ENCODE measurements around the gene PLEKHM2. TPM values are rescaled to one million over a fixed set of nuclear protein-coding genes. Genes with fewer than 3 reads are reported as not detected.

PLEKHM2 gene
- total RNA-seq, 1 experiment from 2014 or later, result 45.9 TPM

DNA sequence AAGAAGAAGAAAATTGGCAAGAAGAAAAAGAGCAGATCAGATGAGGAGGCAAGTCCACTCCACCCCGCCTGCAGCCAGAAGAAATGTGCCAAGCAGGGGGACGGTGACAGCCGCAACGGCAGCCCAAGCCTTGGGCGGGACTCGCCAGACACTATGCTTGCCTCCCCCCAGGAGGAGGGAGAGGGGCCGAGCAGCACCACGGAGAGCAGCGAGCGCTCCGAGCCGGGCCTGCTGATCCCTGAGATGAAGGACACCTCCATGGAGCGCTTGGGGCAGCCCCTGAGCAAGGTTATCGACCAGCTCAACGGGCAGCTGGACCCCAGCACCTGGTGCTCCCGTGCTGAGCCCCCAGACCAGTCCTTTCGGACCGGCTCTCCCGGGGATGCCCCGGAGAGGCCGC, 42.9 kb downstream of the PLEKHM2 start:
- no peak overlapping the region for H3K27ac ChIP-seq (ENCODE audit: insufficient read length, low read depth, low read length)
- H4K8ac ChIP-seq (replicated peaks; ENCODE audit: insufficient read length, low read depth, low read length), result no peak overlapping the region
- H3K23me2 ChIP-seq (ENCODE audit: insufficient read length, low read depth, low read length, poor library complexity, severe bottlenecking), result no peaks in the 10 kb centered on the region
- H3K79me1 ChIP-seq (ENCODE audit: insufficient read depth, low read depth, low read length, poor library complexity, severe bottlenecking), result no peaks in the 10 kb centered on the region
- WGBS (ENCODE audit: extremely low coverage, insufficient read length, low lambda C conversion rate), result no CpG with 5 or more reads among the region's 21 CpGs
- H2BK15ac ChIP-seq (ENCODE audit: low read depth, low read length), result no peak overlapping the region
- H3K23ac ChIP-seq (ENCODE audit: insufficient read length, low read depth, low read length), result no peak overlapping the region
- H4K20me1 ChIP-seq (ENCODE audit: control insufficient read depth, insufficient read depth, insufficient read length), result no peaks in the 10 kb centered on the region
- Mint-ChIP-seq H3K9me3 (no peaks in the 10 kb centered on the region), H3K36me3 (ENCODE audit: insufficient read depth in 1 of 3, low read depth in 3 of 3) (peaks cover 16 to 48% (median 36%) of the 10 kb centered on the region in 3 experiments; a peak in 6 of 7 replicates), H3K27ac (no peak overlapping the region; a peak in 1 of 7 replicates), H3K27me3 (ENCODE audit: low read depth) (no peaks in the 10 kb centered on the region), H3K4me3 (no peak overlapping the region), H3K4me1 (0 out of 4 replicates have a peak, but pooled peaks cover 0 to 3% of the 10 kb centered on the region in 2 experiments)
- no peak overlapping the region for H2BK120ac ChIP-seq (ENCODE audit: low read depth, low read length, poor library complexity, severe bottlenecking)
- no peak overlapping the region for H3K4me2 ChIP-seq (ENCODE audit: insufficient read depth, insufficient read length, low read length)
- H3K9me3 ChIP-seq (ENCODE audit: control insufficient read depth, low read depth, low read length), result no peaks in the 10 kb centered on the region
- no peaks in the 10 kb centered on the region for H3K27me3 ChIP-seq (ENCODE audit: insufficient read depth, low read length)
- DNase-seq, result no peak
- H3K4me1 ChIP-seq (ENCODE audit: insufficient read depth, low read length), result no peaks in the 10 kb centered on the region
- TF ChIP-seq, protein P1, sequence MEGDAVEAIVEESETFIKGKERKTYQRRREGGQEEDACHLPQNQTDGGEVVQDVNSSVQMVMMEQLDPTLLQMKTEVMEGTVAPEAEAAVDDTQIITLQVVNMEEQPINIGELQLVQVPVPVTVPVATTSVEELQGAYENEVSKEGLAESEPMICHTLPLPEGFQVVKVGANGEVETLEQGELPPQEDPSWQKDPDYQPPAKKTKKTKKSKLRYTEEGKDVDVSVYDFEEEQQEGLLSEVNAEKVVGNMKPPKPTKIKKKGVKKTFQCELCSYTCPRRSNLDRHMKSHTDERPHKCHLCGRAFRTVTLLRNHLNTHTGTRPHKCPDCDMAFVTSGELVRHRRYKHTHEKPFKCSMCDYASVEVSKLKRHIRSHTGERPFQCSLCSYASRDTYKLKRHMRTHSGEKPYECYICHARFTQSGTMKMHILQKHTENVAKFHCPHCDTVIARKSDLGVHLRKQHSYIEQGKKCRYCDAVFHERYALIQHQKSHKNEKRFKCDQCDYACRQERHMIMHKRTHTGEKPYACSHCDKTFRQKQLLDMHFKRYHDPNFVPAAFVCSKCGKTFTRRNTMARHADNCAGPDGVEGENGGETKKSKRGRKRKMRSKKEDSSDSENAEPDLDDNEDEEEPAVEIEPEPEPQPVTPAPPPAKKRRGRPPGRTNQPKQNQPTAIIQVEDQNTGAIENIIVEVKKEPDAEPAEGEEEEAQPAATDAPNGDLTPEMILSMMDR (conservative IDR thresholded peaks at IDR 0.05), result no peak
- no peak overlapping the region for H2BK12ac ChIP-seq (ENCODE audit: insufficient read length, low read depth, low read length)
- no peak overlapping the region for H3K18ac ChIP-seq (ENCODE audit: insufficient read length, low read depth, low read length)
- no peak overlapping the region for H4K5ac ChIP-seq (ENCODE audit: insufficient read length, low read depth, low read length)
- H3K9ac ChIP-seq (ENCODE audit: extremely low read depth, insufficient read length, low read length), result no peak overlapping the region
- H2AFZ ChIP-seq (ENCODE audit: low read length), result no peak overlapping the region
- H2BK5ac ChIP-seq (ENCODE audit: insufficient read length, low read length), result no peak overlapping the region
- no peak overlapping the region for H3K56ac ChIP-seq (ENCODE audit: insufficient read length, low read depth, low read length)
- no peaks in the 10 kb centered on the region for H3K79me2 ChIP-seq (ENCODE audit: insufficient read depth, low read length)
- no peak overlapping the region for H2AK5ac ChIP-seq (ENCODE audit: insufficient read length, low read length)
- H4K91ac ChIP-seq (ENCODE audit: insufficient read length, low read depth, low read length), result no peak overlapping the region
- H2BK20ac ChIP-seq (ENCODE audit: low read depth, low read length, poor library complexity, severe bottlenecking), result no peak overlapping the region
- no peak overlapping the region for H3K4ac ChIP-seq (ENCODE audit: low read depth, low read length)
- no peak overlapping the region for H3T11ph ChIP-seq (ENCODE audit: low read length)
- no peak overlapping the region for H3K14ac ChIP-seq (ENCODE audit: insufficient read depth, low read length)
